ENCODE measurements around the gene MCL1.

- TF ChIP-seq CTCF (IDR thresholded peaks at IDR 0.05) (no peak), POLR2A (IDR thresholded peaks at IDR 0.05) (no peak)
Measured at GRCh38 chr1:150558761-150559655, 20.4 kb downstream of the MCL1 start.
